DOHH2 (cell line): ENCODE data around the gene STX1A.

ENCODE experiments used
- H3F3A ChIP-seq: fragments of 200-600 bp; sonication (generic), shearing (Covaris generic); 2 replicates; pipeline ENCODE4 v1.6.0; 2016; ENCODE audit warnings: antibody characterized with exemption, mild to moderate bottlenecking; ENCODE audit not compliant: control insufficient read depth, insufficient read depth
- H3K27ac ChIP-seq: fragments of 200-600 bp; sonication (generic); 2 replicates; pipeline ENCODE4 v1.5.1; 2014; ENCODE audit warnings: low read depth, mild to moderate bottlenecking, low read length, moderate library complexity
- H3K27me3 ChIP-seq: fragments of 200-600 bp; sonication (generic); 2 replicates; pipeline ENCODE4 v1.6.1; 2014; ENCODE audit warnings: mild to moderate bottlenecking, low read length, mixed read lengths; ENCODE audit not compliant: control insufficient read depth
- H3K36me3 ChIP-seq: fragments of 200-600 bp; sonication (generic); 2 replicates; pipeline ENCODE4 v1.6.1; 2014; ENCODE audit warnings: mild to moderate bottlenecking, low read length, moderate library complexity, mixed read lengths; ENCODE audit not compliant: control insufficient read depth
- H3K4me1 ChIP-seq: fragments of 200-600 bp; sonication (generic); 2 replicates; pipeline ENCODE4 v1.6.1; 2014; ENCODE audit warnings: mild to moderate bottlenecking, low read length, mixed read lengths; ENCODE audit not compliant: control insufficient read depth
- H3K4me2 ChIP-seq: fragments of 200-600 bp; sonication (generic); 2 replicates; pipeline ENCODE4 v1.6.0; 2014; ENCODE audit warnings: mild to moderate bottlenecking, low read length, moderate library complexity
- H3K4me3 ChIP-seq: fragments of 200-600 bp; sonication (generic); 2 replicates; pipeline ENCODE4 v1.5.1; 2014; ENCODE audit warnings: mild to moderate bottlenecking, low read length, mixed read lengths
- H3K79me2 ChIP-seq: fragments of 200-600 bp; sonication (generic); 2 replicates; pipeline ENCODE4 v1.6.1; 2014; ENCODE audit warnings: mild to moderate bottlenecking, low read length, mixed read lengths; ENCODE audit not compliant: control insufficient read depth
- H3K9me2 ChIP-seq: fragments of 200-600 bp; sonication (generic); replicated peaks from 2 replicates; pipeline ENCODE4 v1.6.1; 2014; ENCODE audit warnings: mild to moderate bottlenecking, low read length, mixed read lengths; ENCODE audit not compliant: control insufficient read depth
- H3K9me3 ChIP-seq: fragments of 200-600 bp; sonication (generic); 2 replicates; pipeline ENCODE4 v1.6.1; 2014; ENCODE audit warnings: antibody characterized with exemption, low read length, mixed read lengths; ENCODE audit not compliant: control insufficient read depth, insufficient read depth
- H4K20me1 ChIP-seq: fragments of 200-600 bp; sonication (generic); 2 replicates; pipeline ENCODE4 v1.6.0; 2014; ENCODE audit warnings: low read depth, mild to moderate bottlenecking, antibody characterized with exemption, low read length, moderate library complexity; ENCODE audit not compliant: control insufficient read depth, insufficient read depth
- CTCF ChIP-seq: fragments of 200-600 bp; sonication (generic); IDR thresholded peaks from one replicate; pipeline ENCODE4 v1.5.1; 2014; ENCODE audit warnings: antibody characterized with exemption, mild to moderate bottlenecking, low read depth, low read length; ENCODE audit not compliant: poor library complexity, severe bottlenecking
- EZH2phosphoT487 ChIP-seq: fragments of 200-600 bp; sonication (generic); IDR thresholded peaks from 2 replicates; pipeline ENCODE4 v1.6.1; 2017; ENCODE audit warnings: borderline replicate concordance, mild to moderate bottlenecking, antibody characterized with exemption, low read length, moderate library complexity, mixed read lengths

STX1A gene

GRCh38 chr7:73685311-73685710 is 34.2 kb downstream of the STX1A start:
- no peak overlapping the region for H3K4me2 ChIP-seq

DNA sequence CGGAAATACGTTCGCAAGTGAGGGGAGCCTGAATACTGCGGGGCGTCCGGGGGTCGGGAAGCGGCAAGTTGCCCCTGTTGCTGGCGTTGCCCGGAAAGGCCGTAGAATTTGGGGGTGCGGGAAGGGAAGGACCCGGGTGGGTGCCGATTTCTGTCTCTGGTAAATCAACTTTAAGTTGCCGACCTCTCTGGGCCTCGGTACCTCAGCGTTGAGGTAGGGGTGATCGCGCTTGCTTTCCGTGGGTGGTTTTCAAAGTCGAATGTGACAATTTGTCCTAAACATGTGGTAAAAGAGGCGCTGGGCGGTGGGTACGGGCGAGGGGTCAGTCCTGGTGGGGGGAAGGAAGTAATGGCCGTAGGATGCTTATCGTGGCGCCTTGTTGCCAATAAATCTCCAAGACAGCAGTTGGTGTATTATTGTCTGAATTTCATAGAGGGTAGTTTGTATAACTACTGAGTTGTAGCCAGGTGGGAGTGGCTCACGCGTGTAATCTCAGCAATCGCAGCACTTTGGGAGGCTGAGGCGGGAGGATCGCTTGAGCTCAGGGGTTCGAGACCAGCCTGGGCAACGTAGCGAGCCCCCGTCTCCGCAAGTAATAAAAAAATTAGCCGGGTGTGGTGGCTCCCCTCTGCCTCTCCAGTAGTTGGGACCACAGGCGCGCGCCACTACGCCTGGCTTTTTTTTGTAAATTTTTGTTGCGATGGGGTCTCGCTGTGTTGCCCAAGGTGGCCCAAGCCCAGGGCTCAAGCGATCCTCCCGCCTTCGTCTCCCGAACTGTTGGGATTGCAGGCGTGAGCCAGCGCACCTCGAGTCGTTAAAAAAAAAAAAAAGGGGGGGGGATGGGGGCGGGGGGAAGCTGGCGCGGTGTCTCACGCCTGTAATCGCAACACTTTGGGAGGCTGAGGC is 35.4 kb downstream of the STX1A start:
- Histone ChIP-seq H3K9me3 (no peaks in the 10 kb centered on the region), H3K9me2 (no peaks in the 10 kb centered on the region), H3K4me1 (peaks cover 26% of the 10 kb centered on the region), H3K27ac (peak overlapping the region; percentile 43), H3K36me3 (peaks cover 59% of the 10 kb centered on the region), H3K79me2 (peaks cover 93% of the 10 kb centered on the region), H3K4me3 (peak overlapping the region; percentile 80), H3K4me2 (peak overlapping the region; percentile 94), H3F3A (no peaks in the 10 kb centered on the region), H4K20me1 (0 out of 2 replicates have a peak, but pooled peaks cover 3% of the 10 kb centered on the region), H3K27me3 (no peaks in the 10 kb centered on the region)
- no peak for TF ChIP-seq EZH2phosphoT487
- no peak for TF ChIP-seq CTCF

More at GRCh38 chr7:73685311-73685710, 34.2 kb downstream of the STX1A start:
- Histone ChIP-seq H3K9me3 (no peaks in the 10 kb centered on the region), H3K9me2 (no peaks in the 10 kb centered on the region), H3F3A (no peaks in the 10 kb centered on the region), H3K36me3 (peaks cover 55% of the 10 kb centered on the region), H3K79me2 (peaks cover 87% of the 10 kb centered on the region), H3K4me3 (no peak overlapping the region), H3K27me3 (no peaks in the 10 kb centered on the region), H3K4me1 (peaks cover 26% of the 10 kb centered on the region), H3K27ac (no peak overlapping the region), H4K20me1 (peaks cover 6% of the 10 kb centered on the region; the same call in 1 of the 2 replicates)
- TF ChIP-seq EZH2phosphoT487 (no peak), CTCF (no peak)

- Histone ChIP-seq H3K4me1 (peaks cover 26% of the 10 kb centered on the region), H3K4me2 (peak within 1 kb of the TSS; percentile 94), H3K36me3 (peaks cover 55% of the 10 kb centered on the region), H3K9me2 (no peaks in the 10 kb centered on the region), H3K79me2 (peaks cover 91% of the 10 kb centered on the region), H3F3A (no peaks in the 10 kb centered on the region), H4K20me1 (0 out of 2 replicates have a peak, but pooled peaks cover 3% of the 10 kb centered on the region), H3K9me3 (no peaks in the 10 kb centered on the region), H3K27me3 (no peaks in the 10 kb centered on the region), H3K27ac (peak within 1 kb of the TSS; percentile 43), H3K4me3 (peak within 1 kb of the TSS; percentile 80)
- TF ChIP-seq CTCF (no peak), EZH2phosphoT487 (no peak)
Measured at GRCh38 chr7:73683056-73683787, 36.2 kb downstream of the STX1A start, which contains the start of the genes BUD23 and DNAJC30. TSS of gene BUD23 (plus strand) at chr7:73683597. CDS start at chr7:73683626, 29 bp downstream. TSS of gene DNAJC30 (minus strand) at chr7:73683453. CDS start at chr7:73683423, 30 bp downstream.
